Measurements from ENCODE around the gene SDC3.

GRCh38 chr1:30901798-30902581 is 6.6 kb downstream of the SDC3 start:
- no peak for TF ChIP-seq CTCF (IDR thresholded peaks at IDR 0.05)
- TF ChIP-seq ZFX (IDR thresholded peaks at IDR 0.05; ENCODE audit: borderline replicate concordance) = no peak
